Measurements from ENCODE around the gene WDR77. TPM values are rescaled to one million over a fixed set of nuclear protein-coding genes. Genes with fewer than 3 reads are reported as not detected.

The WDR77 gene
- total and polyA plus RNA-seq, 7 donors: 13.8 to 29.5 (median 18.4) TPM

DNA sequence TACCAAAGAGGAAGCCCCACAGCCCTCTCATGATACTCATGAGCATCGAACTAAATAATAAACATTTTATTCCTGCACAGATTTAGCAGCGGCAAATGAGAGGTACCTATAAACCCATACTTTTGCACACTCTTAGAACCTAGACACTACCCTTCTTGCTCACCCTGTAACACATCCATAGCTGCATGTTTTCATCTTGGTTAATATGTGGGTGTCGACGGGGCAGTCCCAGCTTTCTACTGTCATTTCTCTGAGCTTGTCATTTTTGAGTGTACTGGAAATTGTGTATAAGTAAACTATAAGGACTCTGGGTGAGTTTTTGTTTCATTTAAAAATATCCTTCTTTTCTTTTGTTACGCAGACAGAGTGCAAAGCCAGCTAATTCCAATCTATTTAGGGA is 47.0 kb downstream of the WDR77 start:
- Histone ChIP-seq H3K4me3 (no peak overlapping the region), H3K27me3 (no peaks in the 10 kb centered on the region), H3K36me3 (no peaks in the 10 kb centered on the region), H3K27ac (no peak overlapping the region), H3K4me1 (no peaks in the 10 kb centered on the region), H3K9me3 (no peaks in the 10 kb centered on the region)
- TF ChIP-seq, protein P1, sequence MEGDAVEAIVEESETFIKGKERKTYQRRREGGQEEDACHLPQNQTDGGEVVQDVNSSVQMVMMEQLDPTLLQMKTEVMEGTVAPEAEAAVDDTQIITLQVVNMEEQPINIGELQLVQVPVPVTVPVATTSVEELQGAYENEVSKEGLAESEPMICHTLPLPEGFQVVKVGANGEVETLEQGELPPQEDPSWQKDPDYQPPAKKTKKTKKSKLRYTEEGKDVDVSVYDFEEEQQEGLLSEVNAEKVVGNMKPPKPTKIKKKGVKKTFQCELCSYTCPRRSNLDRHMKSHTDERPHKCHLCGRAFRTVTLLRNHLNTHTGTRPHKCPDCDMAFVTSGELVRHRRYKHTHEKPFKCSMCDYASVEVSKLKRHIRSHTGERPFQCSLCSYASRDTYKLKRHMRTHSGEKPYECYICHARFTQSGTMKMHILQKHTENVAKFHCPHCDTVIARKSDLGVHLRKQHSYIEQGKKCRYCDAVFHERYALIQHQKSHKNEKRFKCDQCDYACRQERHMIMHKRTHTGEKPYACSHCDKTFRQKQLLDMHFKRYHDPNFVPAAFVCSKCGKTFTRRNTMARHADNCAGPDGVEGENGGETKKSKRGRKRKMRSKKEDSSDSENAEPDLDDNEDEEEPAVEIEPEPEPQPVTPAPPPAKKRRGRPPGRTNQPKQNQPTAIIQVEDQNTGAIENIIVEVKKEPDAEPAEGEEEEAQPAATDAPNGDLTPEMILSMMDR (IDR thresholded peaks at IDR 0.05): no peak
- TF ChIP-seq POLR2A (IDR thresholded peaks at IDR 0.05): no peak
- TF ChIP-seq POLR2AphosphoS5 (IDR thresholded peaks at IDR 0.05): no peak
- no peak for TF ChIP-seq EP300 (IDR thresholded peaks at IDR 0.05)
- no peak for DNase-seq
- intact Hi-C loops (cut with DNase I): no loop called here
- WGBS, 2 donors: 83 to 85% methylated on average over 5 of the region's 5 CpGs

DNA sequence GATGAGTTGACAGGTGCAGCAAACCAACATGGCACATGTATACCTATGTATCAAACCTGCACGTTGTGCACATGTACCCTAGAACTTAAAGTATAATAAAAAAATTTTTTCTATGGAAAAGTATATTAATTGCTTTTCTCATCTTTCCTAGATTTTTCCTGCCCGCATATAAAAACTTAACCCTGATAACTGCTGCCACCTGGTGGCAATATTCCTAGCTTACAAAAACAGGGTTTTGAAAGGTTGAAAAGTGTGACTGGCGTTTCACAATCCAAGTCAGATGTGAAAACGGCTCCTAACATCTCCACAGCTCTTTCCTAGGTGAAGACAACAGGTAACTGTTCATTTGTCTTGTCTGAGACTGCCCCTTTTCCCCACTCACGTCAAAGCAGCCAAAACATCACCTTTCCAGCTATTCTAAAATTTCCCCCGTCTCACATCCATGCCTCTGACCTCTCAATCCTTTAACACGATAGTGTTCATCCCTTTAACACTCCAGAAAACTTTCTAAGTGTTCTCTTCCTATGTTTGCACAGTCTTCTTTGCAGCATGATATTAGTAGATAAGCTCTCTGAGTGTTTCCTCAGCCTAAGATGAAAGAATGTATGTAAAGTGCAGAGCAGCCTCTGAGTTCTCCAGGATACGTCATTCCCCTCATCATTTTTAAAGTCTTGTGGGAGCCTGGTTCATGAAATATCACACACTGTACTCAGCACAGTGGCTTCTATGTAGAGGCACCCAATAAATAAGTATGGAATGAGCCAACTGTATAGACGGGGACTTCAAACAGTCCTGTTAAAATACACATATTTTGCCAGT is 49.1 kb downstream of the WDR77 start:
- H3K4me3 ChIP-seq: no peak overlapping the region
- no peak overlapping the region for H3K27ac ChIP-seq
- DNase-seq: no peak
- WGBS, 2 donors: 23 to 39% methylated on average over 9 of the region's 9 CpGs
- intact Hi-C loops (cut with DNase I): loop anchor here (1.0 kb wide), 2 partner anchors 173 to 177 kb away; partner anchors contain the start of gene CHI3L2
- no peaks in the 10 kb centered on the region for H3K27me3 ChIP-seq
- no peaks in the 10 kb centered on the region for H3K36me3 ChIP-seq
- H3K4me1 ChIP-seq: no peaks in the 10 kb centered on the region
- no peaks in the 10 kb centered on the region for H3K9me3 ChIP-seq
- no peak for TF ChIP-seq POLR2AphosphoS5 (IDR thresholded peaks at IDR 0.05)
- TF ChIP-seq POLR2A (IDR thresholded peaks at IDR 0.05): no peak
- TF ChIP-seq, protein P1 (IDR thresholded peaks at IDR 0.05): peak; percentile 32 to 63 (median 54)
- no peak for TF ChIP-seq EP300 (IDR thresholded peaks at IDR 0.05)

DNA sequence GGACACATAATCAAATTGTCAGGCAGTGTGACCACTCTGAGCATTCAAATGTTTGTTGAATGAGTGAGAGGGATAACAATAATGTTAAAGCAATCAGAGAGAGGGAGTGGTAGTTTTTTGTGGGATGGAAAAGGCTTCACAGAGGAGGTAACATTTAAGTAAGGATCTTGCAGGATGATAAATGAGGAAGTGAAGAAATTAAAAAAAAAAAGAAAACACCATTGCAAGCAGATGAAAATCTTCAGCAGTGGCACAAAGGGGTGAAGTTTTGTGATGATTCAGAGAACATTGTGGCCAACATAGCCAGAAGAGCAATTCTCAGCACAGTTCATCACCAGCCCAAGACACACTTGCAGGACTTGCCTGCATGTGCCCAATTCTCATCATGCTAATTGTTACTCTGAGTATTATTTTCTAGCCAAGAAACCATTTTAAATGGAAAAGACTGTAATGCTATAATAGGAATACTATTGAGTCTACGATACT is 56.6 kb downstream of the WDR77 start:
- DNase-seq: no peak
- no peaks in the 10 kb centered on the region for H3K4me1 ChIP-seq
- TF ChIP-seq, protein P1 (IDR thresholded peaks at IDR 0.05): no peak
- TF ChIP-seq EP300 (IDR thresholded peaks at IDR 0.05): no peak
- H3K27ac ChIP-seq: no peak overlapping the region
- no peaks in the 10 kb centered on the region for H3K36me3 ChIP-seq
- intact Hi-C loops (cut with DNase I): no loop called here
- H3K27me3 ChIP-seq: no peaks in the 10 kb centered on the region
- H3K4me3 ChIP-seq: no peak overlapping the region
- no peaks in the 10 kb centered on the region for H3K9me3 ChIP-seq
- WGBS, 2 donors: 86 to 95% methylated on average over 1 of the region's 1 CpG

DNA sequence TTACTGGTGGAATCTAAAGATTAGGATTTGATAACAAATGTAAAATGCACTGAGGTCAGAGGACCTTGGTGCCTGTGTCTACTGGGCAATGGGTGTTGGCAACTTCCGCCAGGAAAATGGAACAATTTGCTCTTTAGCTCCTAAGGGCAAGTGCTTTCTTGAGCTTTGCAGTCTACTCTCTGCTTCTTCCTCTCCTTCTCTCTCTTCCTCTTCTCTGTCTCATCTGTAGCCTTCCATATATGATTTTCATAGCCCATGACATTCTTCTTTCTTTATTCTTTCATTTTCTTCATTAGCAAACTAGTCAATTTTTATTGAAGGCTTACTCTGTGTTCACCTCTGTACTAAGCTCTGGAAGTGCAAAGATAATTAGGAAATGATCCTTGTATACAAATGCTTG is 57.0 kb downstream of the WDR77 start:
- no peak overlapping the region for H3K4me3 ChIP-seq
- H3K9me3 ChIP-seq: no peaks in the 10 kb centered on the region
- no peaks in the 10 kb centered on the region for H3K4me1 ChIP-seq
- intact Hi-C loops (cut with DNase I): no loop called here
- H3K27ac ChIP-seq: no peak overlapping the region
- H3K27me3 ChIP-seq: no peaks in the 10 kb centered on the region
- no peak for DNase-seq
- 84 to 90% methylated on average over 1 of the region's 1 CpG for WGBS, 2 donors
- no peaks in the 10 kb centered on the region for H3K36me3 ChIP-seq
- TF ChIP-seq, protein P1 (IDR thresholded peaks at IDR 0.05): no peak
- no peak for TF ChIP-seq POLR2A (IDR thresholded peaks at IDR 0.05)
- no peak for TF ChIP-seq EP300 (IDR thresholded peaks at IDR 0.05)
- no peak for TF ChIP-seq POLR2AphosphoS5 (IDR thresholded peaks at IDR 0.05)

Small RNA genes lying within 50 kb of the gene (small RNA-seq; reads per million reads assigned to genes)
- gene RF00019 (0 reads per million in 3 donors), gene RNU6-792P (0 reads per million in 3 donors)

Other genes with a start within 250 kb of the WDR77 start
- 1 to 10 TPM; 2.3 to 5.9 (median 4.8) TPM for gene DENND2D, start 248.6 kb downstream of the WDR77 start, total RNA-seq
- gene DENND2D, start 248.6 kb downstream of the WDR77 start, polyA plus RNA-seq: 10 to 100 TPM; 34.2 to 77.0 (median 46.5) TPM
- 1 to 10 TPM in 2 of 4 donors, under 1 TPM in 1, not detected in 1; 0.71 to 2.6 (median 1.8) TPM for gene CHI3L2, start 221.5 kb downstream of the WDR77 start, total RNA-seq
- 10 to 100 TPM in 1 of 3 donors, not detected in 2; 11.0 TPM for gene CHI3L2, start 221.5 kb downstream of the WDR77 start, polyA plus RNA-seq
- gene CHIA, start 158.4 kb downstream of the WDR77 start, total RNA-seq: not detected
- not detected for gene CHIA, start 158.4 kb downstream of the WDR77 start, polyA plus RNA-seq
- 1 to 10 TPM; 1.4 to 5.5 (median 2.2) TPM for gene OVGP1, start 21.5 kb downstream of the WDR77 start, total RNA-seq
- gene OVGP1, start 21.5 kb downstream of the WDR77 start, polyA plus RNA-seq: 1 to 10 TPM in 2 of 3 donors, under 1 TPM in 1; 0.69 to 1.9 (median 1.8) TPM
- gene ATP5PB, start 208 bp upstream of the WDR77 start, total RNA-seq: 100 to 1,000 TPM; 157 to 217 (median 196) TPM
- gene ATP5PB, start 208 bp upstream of the WDR77 start, polyA plus RNA-seq: 100 to 1,000 TPM; 515 to 849 (median 620) TPM
- gene C1orf162, start 24.7 kb upstream of the WDR77 start, total RNA-seq: 10 to 100 TPM; 15.7 to 31.0 (median 21.5) TPM
- 10 to 100 TPM; 22.8 to 27.0 (median 24.3) TPM for gene C1orf162, start 24.7 kb upstream of the WDR77 start, polyA plus RNA-seq
- 10 to 100 TPM in 2 of 4 donors, 1 to 10 TPM in 2; 3.0 to 12.8 (median 10.4) TPM for gene ADORA3, start 54.4 kb upstream of the WDR77 start, total RNA-seq
- 10 to 100 TPM in 1 of 3 donors, 1 to 10 TPM in 2; 3.0 to 20.6 (median 5.4) TPM for gene ADORA3, start 54.4 kb upstream of the WDR77 start, polyA plus RNA-seq
- gene TMIGD3, start 54.4 kb upstream of the WDR77 start, total RNA-seq: 1 to 10 TPM; 1.9 to 7.5 (median 5.1) TPM
- 10 to 100 TPM in 1 of 3 donors, 1 to 10 TPM in 2; 3.4 to 29.8 (median 6.6) TPM for gene TMIGD3, start 54.4 kb upstream of the WDR77 start, polyA plus RNA-seq
- gene RAP1A, start 170.5 kb upstream of the WDR77 start, total RNA-seq: 100 to 1,000 TPM; 213 to 381 (median 301) TPM
- gene RAP1A, start 170.5 kb upstream of the WDR77 start, polyA plus RNA-seq: 100 to 1,000 TPM in 2 of 3 donors, 10 to 100 TPM in 1; 87.5 to 205 (median 178) TPM

Data from sigmoid colon (tissue), 7 donors.